B cell (primary cell): Measurements from ENCODE around the gene CCDC191.

Experiments used
- EZH2 ChIP-seq: IDR thresholded peaks from 2 replicates; pipeline ENCODE4 v1.6.1; 2012; ENCODE audit warnings: borderline replicate concordance, low read depth, mild to moderate bottlenecking, moderate library complexity, low read length; ENCODE audit not compliant: insufficient read depth, poor library complexity, severe bottlenecking
- TF ChIP-seq, protein P1 (sequence below): fragments of 200-600 bp; IDR thresholded peaks from one replicate; pipeline ENCODE4 v1.8.0; 2022; ENCODE audit warnings: antibody characterized with exemption, mild to moderate bottlenecking

DNA sequence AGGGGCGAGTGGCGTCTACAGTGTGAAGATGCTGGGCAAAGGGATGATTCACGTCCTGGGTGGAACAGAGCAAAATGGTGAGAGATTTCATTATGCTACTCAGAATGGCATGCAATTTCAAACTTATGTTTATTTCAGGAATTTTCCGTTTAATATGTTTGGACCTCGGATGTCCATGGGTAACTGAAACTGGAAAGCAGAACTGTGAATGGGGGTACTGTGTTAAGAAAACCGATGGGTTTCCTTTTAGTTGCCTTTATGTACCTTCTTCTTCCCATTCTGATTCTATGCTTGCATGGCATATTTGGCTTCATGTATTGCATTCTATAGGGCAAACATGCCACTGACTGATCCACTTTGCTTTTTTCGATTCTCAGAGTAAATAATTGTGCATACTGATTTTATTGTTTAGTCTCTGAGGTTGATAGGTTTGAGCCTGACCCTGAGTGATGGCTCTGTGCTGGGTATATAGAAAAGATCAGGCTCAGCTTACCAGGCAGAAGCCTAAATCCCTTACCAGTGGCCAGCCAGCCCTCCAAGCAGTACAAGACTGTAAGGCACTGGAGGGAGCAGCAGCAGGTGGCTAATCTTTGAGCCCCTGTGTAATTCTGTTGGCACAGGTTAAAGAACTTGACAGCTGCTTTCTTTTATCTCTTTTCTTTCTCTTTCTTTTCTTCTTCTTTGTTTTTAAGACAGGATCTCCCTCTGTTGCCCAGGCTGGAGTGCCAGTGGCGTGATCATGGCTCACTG, 4.8 kb upstream of the CCDC191 start:
- TF ChIP-seq, protein P1, sequence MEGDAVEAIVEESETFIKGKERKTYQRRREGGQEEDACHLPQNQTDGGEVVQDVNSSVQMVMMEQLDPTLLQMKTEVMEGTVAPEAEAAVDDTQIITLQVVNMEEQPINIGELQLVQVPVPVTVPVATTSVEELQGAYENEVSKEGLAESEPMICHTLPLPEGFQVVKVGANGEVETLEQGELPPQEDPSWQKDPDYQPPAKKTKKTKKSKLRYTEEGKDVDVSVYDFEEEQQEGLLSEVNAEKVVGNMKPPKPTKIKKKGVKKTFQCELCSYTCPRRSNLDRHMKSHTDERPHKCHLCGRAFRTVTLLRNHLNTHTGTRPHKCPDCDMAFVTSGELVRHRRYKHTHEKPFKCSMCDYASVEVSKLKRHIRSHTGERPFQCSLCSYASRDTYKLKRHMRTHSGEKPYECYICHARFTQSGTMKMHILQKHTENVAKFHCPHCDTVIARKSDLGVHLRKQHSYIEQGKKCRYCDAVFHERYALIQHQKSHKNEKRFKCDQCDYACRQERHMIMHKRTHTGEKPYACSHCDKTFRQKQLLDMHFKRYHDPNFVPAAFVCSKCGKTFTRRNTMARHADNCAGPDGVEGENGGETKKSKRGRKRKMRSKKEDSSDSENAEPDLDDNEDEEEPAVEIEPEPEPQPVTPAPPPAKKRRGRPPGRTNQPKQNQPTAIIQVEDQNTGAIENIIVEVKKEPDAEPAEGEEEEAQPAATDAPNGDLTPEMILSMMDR, result no peak
- no peak for TF ChIP-seq EZH2
